ENCODE results near the gene SEMA4D.

Gene SEMA4D

GRCh38 chr9:89405826-89406225 lies 92.1 kb downstream of the SEMA4D start:
- TF ChIP-seq ZFX (IDR thresholded peaks at IDR 0.05; ENCODE audit: borderline replicate concordance) (no peak), CTCF (IDR thresholded peaks at IDR 0.05) (no peak)

GRCh38 chr9:89404074-89404473 lies 93.8 kb downstream of the SEMA4D start:
- H3K27ac ChIP-seq: no peak overlapping the region
- TF ChIP-seq ZFX (IDR thresholded peaks at IDR 0.05; ENCODE audit: borderline replicate concordance) (no peak), CTCF (IDR thresholded peaks at IDR 0.05) (no peak)

More at GRCh38 chr9:89405826-89406225, 92.1 kb downstream of the SEMA4D start:
- H3K27ac ChIP-seq: no peak overlapping the region

GRCh38 chr9:89402695-89403427 lies 95.1 kb downstream of the SEMA4D start:
- TF ChIP-seq ZFX (IDR thresholded peaks at IDR 0.05; ENCODE audit: borderline replicate concordance) (no peak), CTCF (IDR thresholded peaks at IDR 0.05) (no peak)
- H3K27ac ChIP-seq: no peak overlapping the region

- no peak for TF ChIP-seq ZFX (IDR thresholded peaks at IDR 0.05; ENCODE audit: borderline replicate concordance)
- TF ChIP-seq CTCF (IDR thresholded peaks at IDR 0.05): no peak
- H3K27ac ChIP-seq: no peak overlapping the region
Observed at GRCh38 chr9:89400403-89401116, 97.4 kb downstream of the SEMA4D start.

GRCh38 chr9:89398621-89399020 lies 99.3 kb downstream of the SEMA4D start:
- TF ChIP-seq CTCF (IDR thresholded peaks at IDR 0.05): no peak
- TF ChIP-seq ZFX (IDR thresholded peaks at IDR 0.05; ENCODE audit: borderline replicate concordance): no peak
- H3K27ac ChIP-seq: no peak overlapping the region

- H3K27ac ChIP-seq: no peak overlapping the region
- TF ChIP-seq ZFX (IDR thresholded peaks at IDR 0.05; ENCODE audit: borderline replicate concordance) (no peak), CTCF (IDR thresholded peaks at IDR 0.05) (no peak)
Observed at GRCh38 chr9:89397471-89397870, 100.4 kb downstream of the SEMA4D start.
